Superior temporal gyrus (tissue), 1 donor: ENCODE data around the gene MRI1.
"Not testable (repeated sequence)": the region's sequence is repeated elsewhere in the genome, so short reads cannot be mapped to it uniquely, and the experiment has no call there.

ENCODE experiments used
- DNase-seq: peaks from one replicate; pipeline ENCODE4 v3.0.0-alpha.2; 2016; ENCODE audit errors: extremely low spot score

MRI1 gene

GRCh38 chr19:13758795-13759194 lies 5.5 kb upstream of the MRI1 start:
- no peak for DNase-seq

DNA sequence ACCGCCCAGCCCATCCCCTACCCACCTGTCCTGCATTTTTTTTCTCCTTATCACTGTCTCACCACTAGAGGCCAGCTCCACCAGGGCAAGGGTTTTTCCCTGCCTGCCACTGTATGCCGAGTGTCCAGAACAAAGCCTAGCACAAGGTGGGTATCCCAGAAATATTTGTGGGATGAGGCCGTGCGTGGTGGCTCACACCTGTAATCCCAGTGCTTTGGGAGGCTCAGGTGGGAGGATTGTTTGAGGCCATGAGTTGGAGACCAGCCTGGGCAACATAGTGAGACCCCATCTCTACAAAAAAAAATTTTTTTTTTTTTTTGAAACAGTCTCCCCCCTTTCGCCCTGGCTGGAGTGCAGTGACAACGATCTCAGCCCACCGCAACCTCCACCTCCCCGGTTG lies 2.9 kb upstream of the MRI1 start:
- no peak for DNase-seq

DNA sequence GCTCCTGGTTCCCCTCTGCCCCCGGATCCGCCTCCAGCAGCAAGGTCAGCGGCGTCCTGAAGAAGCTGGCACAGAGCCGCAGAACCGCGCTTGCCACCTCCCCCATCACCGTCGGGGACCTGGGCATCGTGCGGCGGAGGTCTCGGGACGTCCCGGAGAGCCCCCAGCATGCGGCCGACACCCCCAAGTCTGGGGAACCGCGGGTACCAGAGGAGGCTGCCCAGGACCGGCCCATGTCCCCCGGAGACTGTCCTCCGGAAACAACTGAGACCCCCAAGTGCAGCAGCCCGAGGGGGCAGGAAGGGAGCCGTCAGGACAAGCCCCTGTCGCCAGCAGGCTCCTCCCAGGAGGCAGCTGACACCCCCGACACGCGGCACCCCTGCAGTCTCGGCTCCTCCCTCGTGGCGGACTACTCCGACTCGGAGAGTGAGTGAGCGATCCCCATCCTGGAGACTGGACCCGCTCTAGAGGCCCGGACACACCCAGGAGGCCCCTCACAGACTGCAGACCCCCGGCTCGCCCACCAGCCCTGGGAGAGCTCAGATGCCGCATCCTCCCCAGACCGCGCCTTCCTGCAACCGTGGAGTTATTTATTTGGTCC lies 1.6 kb upstream of the MRI1 start:
- DNase-seq: no peak

GRCh38 chr19:13763265-13763664 lies 1.1 kb upstream of the MRI1 start:
- DNase-seq: no peak

GRCh38 chr19:13764821-13765394 lies 586 bp downstream of the MRI1 start:
- no peak for DNase-seq

- no peak for DNase-seq
Observed at GRCh38 chr19:13765395-13766094, 1.2 kb downstream of the MRI1 start.

DNA sequence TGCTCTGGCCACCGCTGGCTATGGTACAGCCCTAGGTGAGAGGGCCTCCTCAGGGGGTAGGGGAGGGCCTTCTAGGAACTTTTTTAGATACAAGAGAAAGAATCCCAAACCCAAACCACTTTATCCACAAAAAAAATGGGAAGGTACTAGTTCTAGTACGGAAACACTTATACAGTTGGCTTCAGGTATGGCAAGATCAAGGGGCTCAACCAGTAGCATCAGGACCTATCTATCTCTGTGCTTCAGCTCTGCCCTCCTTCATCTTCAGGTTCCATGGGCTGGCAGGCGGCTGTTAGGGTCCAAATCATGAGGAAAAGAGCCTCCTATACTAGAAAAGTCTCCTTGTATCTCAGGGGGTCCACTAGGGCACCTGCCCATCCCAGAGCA lies 1.8 kb downstream of the MRI1 start:
- DNase-seq: no peak

DNA sequence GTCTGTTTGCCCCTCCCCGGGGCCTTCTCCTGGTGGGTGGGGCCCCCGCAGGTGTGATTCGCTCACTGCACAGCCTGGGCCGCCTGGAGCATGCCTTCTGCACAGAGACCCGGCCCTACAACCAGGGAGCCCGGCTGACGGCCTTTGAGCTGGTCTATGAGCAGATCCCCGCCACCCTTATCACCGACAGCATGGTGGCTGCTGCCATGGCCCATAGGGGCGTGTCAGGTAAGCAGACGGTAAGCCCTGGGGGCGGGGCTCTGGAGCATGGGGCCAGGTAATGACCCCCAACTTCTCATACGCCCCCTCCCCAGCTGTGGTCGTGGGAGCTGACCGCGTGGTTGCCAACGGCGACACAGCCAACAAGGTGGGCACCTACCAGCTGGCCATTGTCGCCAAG lies 4.2 kb downstream of the MRI1 start:
- DNase-seq: no peak

- DNase-seq: no peak
Observed at GRCh38 chr19:13770013-13770635, 5.8 kb downstream of the MRI1 start.

- peak; percentile 99 for DNase-seq
Observed at GRCh38 chr19:13774217-13775191, 10.2 kb downstream of the MRI1 start, which contains the start of gene C19orf53. Gene C19orf53, plus strand, starts transcription at chr19:13774456. Its CDS starts 22 bp downstream, at chr19:13774478.

DNA sequence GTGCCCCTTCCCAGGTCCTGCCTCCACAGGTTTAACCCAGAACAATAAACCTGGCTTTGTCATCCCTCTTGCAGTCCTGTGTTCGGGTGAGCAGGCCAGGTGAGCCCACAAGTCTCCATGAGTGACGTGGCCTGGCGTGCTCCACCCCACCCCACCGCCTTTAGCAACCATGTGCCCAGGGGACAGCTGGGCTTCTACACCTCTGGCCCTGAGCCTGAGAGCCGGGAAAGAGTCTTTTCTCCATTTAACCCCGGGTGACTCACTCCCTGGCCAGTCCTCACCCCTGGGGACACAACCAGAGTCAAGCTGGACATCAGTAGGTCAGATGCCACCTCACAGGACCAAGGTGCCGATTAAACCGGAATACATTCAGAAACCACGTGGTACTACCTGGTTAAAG lies 14.1 kb downstream of the MRI1 start:
- DNase-seq: no peak

DNA sequence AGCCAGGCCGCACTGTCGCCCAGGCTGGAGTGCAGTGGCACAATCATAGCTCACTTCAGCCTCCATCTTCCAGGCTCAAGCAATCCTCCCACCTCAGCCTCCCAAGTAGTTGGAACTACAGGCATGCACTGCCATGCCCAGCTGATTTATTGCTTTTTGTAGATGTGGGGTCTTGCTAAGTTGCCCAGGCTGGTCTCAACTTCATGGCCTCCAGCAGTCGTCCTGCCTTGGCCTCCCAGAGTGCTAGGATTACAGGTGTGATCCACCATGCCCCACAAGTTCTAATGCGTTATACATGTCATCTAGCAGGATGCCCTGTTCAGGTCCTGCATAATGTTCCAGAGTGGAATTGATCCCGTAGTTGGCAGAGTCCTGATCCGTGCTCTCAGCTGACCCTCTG lies 14.5 kb downstream of the MRI1 start:
- no peak for DNase-seq

DNA sequence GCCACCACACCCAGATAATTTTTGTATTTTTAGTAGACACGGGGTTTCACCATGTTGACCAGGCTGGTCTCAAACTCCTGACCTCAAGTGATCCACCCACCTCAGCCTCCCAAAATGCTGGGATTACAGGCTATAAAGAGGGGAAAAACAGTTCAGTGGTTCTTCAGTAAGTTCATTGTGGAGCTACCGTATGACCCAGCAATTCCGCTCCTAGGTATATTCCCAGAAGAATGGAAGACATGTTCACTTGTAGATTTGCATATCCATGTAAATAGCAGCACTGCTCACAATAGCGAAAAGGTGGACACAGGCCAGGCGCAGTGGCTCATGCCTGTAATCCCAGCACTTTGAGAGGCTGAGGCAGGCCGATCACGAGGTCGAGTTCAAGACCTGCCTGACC lies 15.5 kb downstream of the MRI1 start:
- DNase-seq: not testable (repeated sequence)

- DNase-seq: no peak
Observed at GRCh38 chr19:13781547-13781946, 17.2 kb downstream of the MRI1 start.

DNA sequence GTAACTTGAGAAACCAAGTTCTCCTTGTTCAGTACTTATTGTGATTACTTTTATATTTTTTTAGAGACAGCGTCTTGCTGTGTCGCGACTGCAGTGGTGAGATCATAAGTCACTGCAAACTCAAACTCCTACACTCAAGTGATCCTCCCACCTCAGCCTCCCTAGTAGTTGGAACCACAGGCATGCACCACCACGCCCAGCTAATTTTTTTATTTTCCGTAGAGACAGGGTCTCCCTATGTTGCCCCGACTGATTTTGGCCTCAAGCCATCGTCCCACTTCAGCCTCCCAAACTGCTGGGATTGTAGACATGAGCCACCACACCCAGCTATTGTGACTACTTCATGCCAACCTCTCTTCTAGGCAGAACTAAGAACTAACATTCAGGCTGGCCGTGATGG lies 18.2 kb downstream of the MRI1 start:
- no peak for DNase-seq

- DNase-seq: no peak
Observed at GRCh38 chr19:13783565-13784500, 19.5 kb downstream of the MRI1 start.

DNA sequence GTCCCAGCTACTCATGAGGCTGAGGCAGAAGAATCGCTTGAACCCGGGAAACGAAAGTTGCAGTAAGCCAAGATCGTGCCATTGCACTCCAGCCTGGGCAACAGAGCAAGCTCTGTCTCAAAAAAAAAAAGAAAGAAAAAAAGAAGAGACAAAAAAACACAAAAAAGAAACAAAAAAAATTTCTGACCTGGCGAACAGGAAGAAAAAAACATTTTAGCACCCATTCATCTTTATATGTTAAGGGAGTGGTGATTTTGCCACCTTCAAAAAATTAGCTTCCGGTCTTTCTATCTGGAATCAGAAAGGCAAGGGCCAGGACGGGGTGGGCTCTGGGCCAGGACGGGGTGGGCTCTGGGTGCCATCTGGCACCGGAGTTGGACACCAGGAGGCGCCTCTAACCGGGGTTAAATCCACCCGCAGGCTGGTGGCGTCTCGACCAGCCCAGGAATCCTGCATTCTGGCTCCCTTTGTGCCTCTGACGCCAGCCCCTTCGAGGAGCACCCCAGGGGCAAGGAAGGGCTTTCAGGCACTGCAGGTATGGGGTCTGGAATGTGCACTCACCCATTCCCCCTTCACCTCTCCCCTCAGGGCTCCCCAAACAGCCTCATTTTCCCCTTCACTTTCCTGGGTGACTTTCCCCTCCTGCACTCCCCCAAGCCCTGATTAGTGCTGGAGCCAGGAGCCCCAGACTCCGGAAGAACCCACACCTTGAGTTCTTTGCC lies 20.6 kb downstream of the MRI1 start:
- peak; percentile 46 for DNase-seq

GRCh38 chr19:13788991-13789390 lies 24.7 kb downstream of the MRI1 start:
- DNase-seq: no peak

DNA sequence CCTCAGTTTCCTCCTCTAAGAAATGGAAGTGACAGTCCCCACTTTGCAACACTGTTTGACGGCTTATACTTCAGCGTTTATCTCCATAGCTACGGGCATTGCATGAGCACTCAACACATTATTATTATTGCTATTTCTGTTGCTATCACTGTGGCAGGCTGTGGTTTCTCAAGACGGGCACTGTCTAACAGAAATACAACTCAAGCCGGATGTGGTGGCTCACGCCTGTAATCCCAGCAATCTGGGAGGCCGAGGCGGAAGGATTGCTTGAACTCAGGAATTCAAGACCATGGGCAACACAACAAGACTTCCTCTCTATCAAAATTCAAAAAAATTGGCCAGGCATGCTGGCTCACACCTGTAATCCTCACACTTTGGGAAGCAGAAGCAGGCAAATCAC lies 26.0 kb downstream of the MRI1 start:
- no peak for DNase-seq

DNA sequence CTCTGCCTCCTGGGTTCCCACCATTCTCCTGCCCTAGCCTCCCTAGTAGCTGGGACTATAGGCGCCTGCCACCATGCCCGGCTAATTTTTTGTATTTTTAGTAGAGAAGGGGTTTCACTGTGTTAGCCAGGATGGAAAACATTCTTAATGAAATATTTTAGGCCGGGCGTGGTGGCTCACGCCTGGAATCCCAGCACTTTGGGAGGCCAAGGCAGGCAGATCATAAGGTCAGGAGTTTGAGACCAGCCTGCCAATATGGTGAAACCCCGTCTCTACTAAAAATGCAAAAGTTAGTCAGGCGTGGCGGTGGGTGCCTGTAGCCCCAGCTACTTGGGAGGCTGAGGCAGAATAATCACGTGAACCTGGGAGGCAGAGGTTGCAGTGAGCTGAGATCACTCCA lies 29.0 kb downstream of the MRI1 start:
- DNase-seq: not testable (repeated sequence)
